Duodenal mucosa (tissue), 2 donors: ENCODE results near the gene SYDE2.

Experiments used
- H3K27ac ChIP-seq: one replicate; pipeline ENCODE4 v1.7.0; 2013; ENCODE audit warnings: low read depth, low read length
- H3K27me3 ChIP-seq, 2 donors: one replicate each; pipeline ENCODE4 v1.7.0; 2013; ENCODE audit warnings: low read length in 2 of 2, control low read depth in 1 of 2; ENCODE audit not compliant: insufficient read depth in 2 of 2, control insufficient read depth in 1 of 2
- H3K36me3 ChIP-seq, 2 donors: one replicate each; pipeline ENCODE4 v1.7.0; 2013; ENCODE audit warnings: low read length in 2 of 2, control low read depth in 1 of 2; ENCODE audit not compliant: insufficient read depth in 2 of 2, control insufficient read depth in 1 of 2
- H3K4me1 ChIP-seq, 2 donors: one replicate each; pipeline ENCODE4 v1.7.0; 2013; ENCODE audit warnings: low read length in 2 of 2, control low read depth in 1 of 2; ENCODE audit not compliant: insufficient read depth in 2 of 2, control insufficient read depth in 1 of 2
- H3K4me3 ChIP-seq, 2 donors: one replicate each; pipeline ENCODE4 v1.7.0; 2013; ENCODE audit warnings: low read length in 2 of 2, low read depth in 1 of 2
- H3K9ac ChIP-seq, 2 donors: one replicate each; pipeline ENCODE4 v1.7.0; 2013; ENCODE audit warnings: low read length in 2 of 2, low read depth in 1 of 2
- H3K9me3 ChIP-seq, 2 donors: one replicate each; pipeline ENCODE4 v1.7.0; 2013; ENCODE audit warnings: low read length in 2 of 2, control low read depth in 1 of 2; ENCODE audit not compliant: control insufficient read depth in 1 of 2

The SYDE2 gene

GRCh38 chr1:85229574-85230097, 28.8 kb upstream of the SYDE2 start:
- no peak overlapping the region for H3K9ac ChIP-seq
- H3K9me3 ChIP-seq, result no peaks in the 10 kb centered on the region
- H3K4me3 ChIP-seq, result no peak overlapping the region
- no peak overlapping the region for H3K27ac ChIP-seq
- no peaks in the 10 kb centered on the region for H3K36me3 ChIP-seq
- no peaks in the 10 kb centered on the region for H3K27me3 ChIP-seq
- H3K4me1 ChIP-seq, result peaks cover 10 to 18% of the 10 kb centered on the region in 2 donors

GRCh38 chr1:85228972-85229371, 28.2 kb upstream of the SYDE2 start:
- Histone ChIP-seq H3K4me1 (peaks cover 17 to 24% of the 10 kb centered on the region in 2 donors), H3K27ac (no peak overlapping the region), H3K9me3 (no peaks in the 10 kb centered on the region), H3K9ac (no peak overlapping the region), H3K36me3 (no peaks in the 10 kb centered on the region), H3K27me3 (no peaks in the 10 kb centered on the region), H3K4me3 (no peak overlapping the region)

GRCh38 chr1:85225624-85226380, 25.0 kb upstream of the SYDE2 start:
- H3K4me3 ChIP-seq, result no peak overlapping the region
- no peaks in the 10 kb centered on the region for H3K9me3 ChIP-seq
- no peak overlapping the region for H3K27ac ChIP-seq
- H3K27me3 ChIP-seq, result no peaks in the 10 kb centered on the region
- no peaks in the 10 kb centered on the region for H3K36me3 ChIP-seq
- H3K4me1 ChIP-seq, result peaks cover 20 to 25% of the 10 kb centered on the region in 2 donors
- H3K9ac ChIP-seq, result no peak overlapping the region

DNA sequence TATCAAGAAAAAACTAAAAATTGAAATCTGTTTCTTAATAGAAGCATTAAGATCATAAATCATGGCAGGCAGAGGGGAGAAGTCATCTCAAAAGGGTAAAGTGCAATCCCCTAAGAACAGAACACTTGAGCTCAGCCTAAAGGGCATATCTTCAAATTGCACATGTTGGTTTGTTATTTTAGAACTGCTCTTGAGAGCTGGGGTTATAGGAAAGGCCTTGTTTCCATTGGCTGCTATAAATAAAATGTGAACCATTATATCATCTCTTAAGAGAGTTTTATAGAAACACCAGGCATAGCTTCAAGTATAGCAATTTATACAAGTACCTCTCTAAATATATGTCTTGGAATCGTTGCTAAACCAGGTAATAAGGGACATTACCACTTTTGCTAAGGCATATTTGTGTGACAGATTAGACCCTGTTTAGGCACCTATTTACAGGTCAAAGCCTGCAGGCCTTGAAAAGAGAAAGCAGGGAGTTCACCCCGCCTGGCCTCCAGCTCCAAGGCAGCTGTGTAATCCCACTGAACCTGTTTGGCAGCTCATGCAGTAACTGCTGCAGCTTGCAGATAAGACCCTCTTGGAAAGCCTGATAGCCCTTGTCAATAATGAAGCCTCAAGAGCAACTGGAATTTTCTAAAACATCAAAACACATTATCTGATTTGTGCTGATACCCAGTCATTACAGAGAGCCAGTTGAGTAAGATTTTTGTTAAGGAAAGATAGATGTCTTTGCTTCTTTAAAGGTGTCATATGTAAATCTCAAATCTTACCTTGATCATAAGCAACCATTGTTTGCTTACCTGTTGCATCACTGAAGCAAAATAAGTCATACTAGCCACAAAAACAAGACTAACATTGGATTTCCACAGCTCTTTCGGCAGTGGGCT, 24.2 kb upstream of the SYDE2 start:
- no peak overlapping the region for H3K4me3 ChIP-seq
- peaks cover 20 to 25% of the 10 kb centered on the region in 2 donors for H3K4me1 ChIP-seq
- H3K9ac ChIP-seq, result no peak overlapping the region
- H3K27me3 ChIP-seq, result no peaks in the 10 kb centered on the region
- no peak overlapping the region for H3K27ac ChIP-seq
- H3K36me3 ChIP-seq, result no peaks in the 10 kb centered on the region
- H3K9me3 ChIP-seq, result no peaks in the 10 kb centered on the region

DNA sequence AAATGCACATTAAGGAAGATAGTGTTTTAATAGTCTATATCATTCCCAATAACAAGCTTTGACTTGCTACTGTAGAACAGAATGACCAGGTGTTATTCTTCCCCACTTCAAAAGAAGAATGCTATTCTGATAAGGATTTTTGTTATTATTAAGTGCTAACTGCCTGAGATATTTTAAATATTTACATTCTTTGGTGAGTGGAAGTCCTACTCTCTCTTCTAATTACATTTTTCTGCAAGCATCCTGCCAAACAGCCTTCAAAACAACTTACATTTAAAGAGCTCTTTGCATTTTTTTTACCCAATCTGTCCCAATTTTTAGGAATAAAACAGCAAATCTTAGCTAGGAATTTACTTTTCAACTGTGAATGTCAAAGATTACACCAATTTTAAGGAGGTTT, 23.5 kb upstream of the SYDE2 start:
- Histone ChIP-seq H3K27me3 (no peaks in the 10 kb centered on the region), H3K9ac (no peak overlapping the region), H3K27ac (no peak overlapping the region), H3K4me1 (peaks cover 20 to 25% of the 10 kb centered on the region in 2 donors), H3K36me3 (no peaks in the 10 kb centered on the region), H3K4me3 (no peak overlapping the region), H3K9me3 (no peaks in the 10 kb centered on the region)

DNA sequence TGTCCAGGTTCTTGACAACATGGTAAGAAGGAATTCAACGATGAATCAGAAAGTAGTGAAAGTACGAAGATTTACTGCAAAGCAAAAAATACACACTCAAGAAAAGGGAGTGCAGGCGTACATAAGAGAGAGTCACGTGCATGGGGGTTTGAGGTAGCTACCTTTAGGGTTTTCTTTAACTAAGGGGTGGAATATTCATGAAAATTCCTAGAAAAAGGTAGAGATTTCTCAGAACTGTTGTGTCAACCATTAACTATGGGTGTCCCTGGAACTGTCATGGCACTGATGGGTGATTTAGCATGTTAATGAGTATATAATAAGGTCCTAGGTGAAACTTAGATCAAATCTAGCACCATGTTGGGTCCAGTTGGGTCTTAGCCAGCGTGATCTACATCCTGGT, 22.5 kb upstream of the SYDE2 start:
- Histone ChIP-seq H3K36me3 (no peaks in the 10 kb centered on the region), H3K4me1 (peaks cover 20 to 25% of the 10 kb centered on the region in 2 donors), H3K9me3 (no peaks in the 10 kb centered on the region), H3K27me3 (no peaks in the 10 kb centered on the region), H3K4me3 (no peak overlapping the region), H3K27ac (no peak overlapping the region), H3K9ac (no peak overlapping the region)

DNA sequence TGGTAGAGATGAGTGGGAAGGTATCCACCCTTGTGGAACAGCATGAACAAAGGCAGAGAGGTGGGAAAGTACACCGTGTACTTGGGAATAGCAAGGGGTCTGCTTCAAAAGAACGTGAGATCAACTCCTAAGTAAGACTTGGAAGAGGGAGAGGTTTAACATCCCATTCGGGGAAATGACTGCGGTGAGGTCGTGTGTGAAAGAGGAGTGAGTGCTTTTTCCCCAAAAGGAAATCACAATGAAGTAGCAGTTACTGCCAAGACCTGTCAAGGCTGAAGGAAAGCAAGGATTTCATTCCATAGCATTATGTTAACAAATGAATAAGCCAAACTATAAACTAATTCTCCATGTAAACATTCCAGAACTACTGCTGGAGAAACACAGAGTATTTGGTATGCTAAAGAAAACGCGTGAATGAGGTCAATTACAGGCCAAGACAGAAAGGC, 20.0 kb upstream of the SYDE2 start:
- no peaks in the 10 kb centered on the region for H3K36me3 ChIP-seq
- H3K4me3 ChIP-seq, result no peak overlapping the region
- H3K27me3 ChIP-seq, result no peaks in the 10 kb centered on the region
- H3K9me3 ChIP-seq, result no peaks in the 10 kb centered on the region
- H3K4me1 ChIP-seq, result peaks cover 19 to 20% of the 10 kb centered on the region in 2 donors
- H3K27ac ChIP-seq, result no peak overlapping the region
- no peak overlapping the region for H3K9ac ChIP-seq

DNA sequence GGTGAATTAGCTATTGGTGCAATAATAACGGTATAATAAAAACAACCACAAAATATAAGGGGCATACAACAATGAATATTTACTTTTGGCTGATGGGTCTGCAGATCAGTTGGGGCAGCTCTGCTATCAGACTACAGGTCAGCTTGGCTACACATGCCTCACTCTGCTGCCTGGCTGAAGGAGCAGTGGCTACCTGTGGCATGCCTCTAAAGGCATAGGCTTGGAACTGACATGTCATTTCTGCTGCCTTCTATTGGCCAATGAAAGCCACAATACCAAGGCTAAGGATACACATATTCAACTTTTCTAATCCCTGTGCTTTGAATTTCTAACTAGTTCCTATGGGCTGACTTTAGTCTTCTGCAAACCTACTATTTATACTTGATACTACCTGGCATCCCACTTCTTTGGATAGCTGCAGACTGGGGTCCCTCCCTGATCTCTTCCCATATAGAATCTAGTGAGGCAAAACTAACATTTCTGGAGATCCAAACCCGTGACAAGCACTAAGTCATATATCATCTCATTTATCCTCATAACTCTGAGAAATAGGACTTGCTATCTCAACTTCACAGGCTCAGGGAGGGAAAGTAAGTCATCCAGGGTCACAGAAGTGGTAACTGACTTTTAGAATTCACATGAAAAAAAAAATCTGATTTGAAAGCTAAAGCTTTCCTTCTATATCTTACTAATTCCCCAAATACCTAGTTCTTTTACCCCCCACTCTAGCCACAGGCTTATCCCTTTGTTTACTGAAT, 19.2 kb upstream of the SYDE2 start:
- no peaks in the 10 kb centered on the region for H3K36me3 ChIP-seq
- no peak overlapping the region for H3K4me3 ChIP-seq
- peaks cover 11 to 12% of the 10 kb centered on the region in 2 donors for H3K4me1 ChIP-seq
- H3K9ac ChIP-seq, result no peak overlapping the region
- no peaks in the 10 kb centered on the region for H3K27me3 ChIP-seq
- H3K9me3 ChIP-seq, result no peaks in the 10 kb centered on the region
- H3K27ac ChIP-seq, result no peak overlapping the region

DNA sequence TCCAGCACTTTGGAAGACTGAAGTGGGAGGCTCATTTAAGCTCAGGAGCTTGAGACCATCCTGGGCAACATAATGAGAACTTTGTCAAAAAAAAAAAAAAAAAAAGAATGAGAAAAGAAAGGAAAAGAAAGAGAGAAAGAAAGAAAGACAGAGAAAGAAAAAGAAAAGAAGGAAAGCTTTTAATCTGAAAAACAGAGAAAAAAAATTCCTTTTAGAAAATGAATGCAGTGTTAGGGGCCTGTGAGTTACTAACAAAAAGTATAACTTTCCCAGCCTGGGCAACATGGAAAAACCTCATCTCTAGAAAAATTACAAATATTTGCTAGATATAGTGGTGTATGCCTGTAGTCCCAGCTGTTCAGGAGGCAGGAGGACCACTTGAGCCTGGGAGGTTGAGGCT, 15.9 kb upstream of the SYDE2 start:
- no peaks in the 10 kb centered on the region for H3K27me3 ChIP-seq
- H3K4me1 ChIP-seq, result no peaks in the 10 kb centered on the region
- no peaks in the 10 kb centered on the region for H3K36me3 ChIP-seq
- H3K9ac ChIP-seq, result no peak overlapping the region
- no peak overlapping the region for H3K4me3 ChIP-seq
- H3K27ac ChIP-seq, result no peak overlapping the region
- no peaks in the 10 kb centered on the region for H3K9me3 ChIP-seq
